GM21786 (cell line): Measurements from ENCODE around the gene NCR3LG1.
"Not testable (repeated sequence)": the region's sequence is repeated elsewhere in the genome, so short reads cannot be mapped to it uniquely, and the experiment has no call there.

Experiments
- ATAC-seq: cut with Tn5 transposase; IDR thresholded peaks from one replicate; pipeline ENCODE4 v1.9.1; 2021; ENCODE audit not compliant: unreplicated experiment

Gene NCR3LG1

GRCh38 chr11:17410606-17411379, 59.2 kb downstream of the NCR3LG1 start:
- ATAC-seq, result no peak

GRCh38 chr11:17411418-17411817, 59.8 kb downstream of the NCR3LG1 start:
- no peak for ATAC-seq

GRCh38 chr11:17412488-17413180, 61.0 kb downstream of the NCR3LG1 start:
- no peak for ATAC-seq

- no peak for ATAC-seq
These were observed 62.1 kb downstream of the NCR3LG1 start for GRCh38 chr11:17413414-17414316.

- no peak for ATAC-seq
These were observed 62.7 kb downstream of the NCR3LG1 start for GRCh38 chr11:17414317-17414737.

- ATAC-seq, result no peak
These were observed 63.4 kb downstream of the NCR3LG1 start for GRCh38 chr11:17414992-17415391.

- no peak for ATAC-seq
These were observed 64.0 kb downstream of the NCR3LG1 start for GRCh38 chr11:17415523-17416104.

GRCh38 chr11:17416492-17416891, 64.9 kb downstream of the NCR3LG1 start:
- ATAC-seq, result no peak

- ATAC-seq, result no peak
These were observed 67.0 kb downstream of the NCR3LG1 start for GRCh38 chr11:17418444-17419081.

- ATAC-seq, result no peak
These were observed 70.2 kb downstream of the NCR3LG1 start for GRCh38 chr11:17421781-17422180.

GRCh38 chr11:17423533-17424310, 72.1 kb downstream of the NCR3LG1 start:
- ATAC-seq, result no peak

- ATAC-seq, result not testable (repeated sequence)
These were observed 74.6 kb downstream of the NCR3LG1 start for GRCh38 chr11:17426233-17426632.
